Bone marrow (tissue), 2 donors: ENCODE data around the gene SUSD3.

Experiments used
- DNase-seq, 2 donors: peaks; one replicate each; lab custom pipeline; 2025; lab: John Stamatoyannopoulos, UW

Gene SUSD3

GRCh38 chr9:93077367-93077766 is 18.9 kb downstream of the SUSD3 start:
- DNase-seq, result no peak

GRCh38 chr9:93077811-93078210 is 19.3 kb downstream of the SUSD3 start:
- no peak for DNase-seq

DNA sequence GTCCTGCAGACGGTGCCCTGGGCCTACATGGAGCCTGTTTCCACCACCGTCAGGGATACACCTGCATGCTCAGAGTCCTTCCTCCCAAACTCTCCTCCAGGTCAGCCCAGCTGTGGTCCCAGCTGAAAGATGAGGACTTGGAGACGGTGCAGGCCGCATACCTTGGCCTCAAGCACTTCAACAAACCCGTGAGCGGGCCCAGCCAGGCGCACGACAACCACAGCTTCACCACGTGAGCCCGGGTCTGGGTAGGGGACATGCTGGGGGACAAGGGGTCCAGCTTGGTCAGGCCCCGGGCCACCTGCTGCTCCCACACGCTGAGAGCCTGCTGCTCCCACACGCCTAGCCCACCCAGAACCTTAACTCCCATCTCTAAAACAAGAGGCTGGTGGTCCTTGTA is 20.9 kb downstream of the SUSD3 start:
- DNase-seq, result no peak

- DNase-seq, result no peak
Observed at GRCh38 chr9:93080406-93080805, 21.9 kb downstream of the SUSD3 start.

GRCh38 chr9:93081081-93081529 is 22.6 kb downstream of the SUSD3 start:
- no peak for DNase-seq

DNA sequence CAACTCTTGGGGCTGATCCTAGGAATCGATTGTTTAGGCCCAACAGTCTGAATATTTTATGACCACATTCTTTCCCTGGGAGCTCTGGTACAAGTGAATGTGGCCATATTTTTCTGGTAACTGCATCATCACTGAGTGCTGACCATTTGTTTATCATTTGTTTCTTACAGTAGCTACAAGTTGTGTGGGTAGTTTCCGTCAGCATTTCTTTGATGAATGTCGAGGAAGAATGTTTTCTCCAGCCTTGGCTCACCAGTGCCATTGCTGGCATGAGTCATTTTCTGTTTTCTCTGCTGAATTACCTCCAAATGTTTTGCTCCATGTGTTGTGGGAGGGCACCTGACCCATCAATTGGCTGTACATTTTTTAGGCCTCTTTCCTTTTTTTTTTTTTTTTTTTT is 23.4 kb downstream of the SUSD3 start:
- no peak for DNase-seq

- DNase-seq, result no peak
Observed at GRCh38 chr9:93082841-93083411, 24.4 kb downstream of the SUSD3 start.

DNA sequence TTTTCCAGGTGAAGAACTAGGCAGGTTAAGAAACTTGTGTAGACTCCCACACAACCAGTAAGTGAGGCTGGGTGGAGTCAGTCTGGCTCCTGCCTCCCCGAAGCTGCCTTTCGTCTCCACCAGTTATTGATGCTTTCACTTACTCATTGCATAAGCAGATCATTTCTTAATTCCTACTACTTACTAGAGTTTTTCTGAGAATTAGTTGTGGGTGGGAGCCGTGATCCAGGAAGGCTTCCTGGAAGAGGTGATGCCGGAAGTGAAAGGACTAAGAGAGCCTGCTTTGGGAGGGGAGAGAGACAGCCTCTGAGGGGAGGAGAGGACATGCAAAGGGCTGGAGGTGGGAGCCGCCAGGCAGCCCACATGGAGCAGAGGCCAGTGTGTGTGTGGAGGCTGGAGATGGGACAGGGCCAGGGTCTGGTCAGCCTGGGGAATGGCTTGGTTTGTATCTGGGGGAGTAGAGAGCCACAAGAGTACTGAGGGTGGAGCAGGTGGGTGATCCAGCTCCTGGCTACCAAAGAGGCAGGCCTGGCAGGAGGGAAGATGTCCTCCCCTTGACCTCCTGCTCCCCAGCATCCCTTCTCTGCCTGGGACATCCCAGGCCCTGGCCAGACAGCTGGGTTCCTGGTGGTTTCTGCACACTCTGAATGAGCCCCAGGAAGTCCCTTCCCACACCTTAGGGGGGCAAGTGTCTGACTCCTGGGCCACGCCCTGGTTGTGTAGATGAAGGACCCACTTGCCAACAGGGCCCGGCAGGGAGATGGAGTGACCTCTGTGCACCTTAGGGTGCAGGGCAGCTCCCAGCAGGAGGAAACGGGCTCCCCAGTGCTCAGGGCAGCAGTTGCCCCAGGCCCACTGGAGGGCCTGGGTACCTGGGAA is 25.3 kb downstream of the SUSD3 start:
- no peak for DNase-seq

DNA sequence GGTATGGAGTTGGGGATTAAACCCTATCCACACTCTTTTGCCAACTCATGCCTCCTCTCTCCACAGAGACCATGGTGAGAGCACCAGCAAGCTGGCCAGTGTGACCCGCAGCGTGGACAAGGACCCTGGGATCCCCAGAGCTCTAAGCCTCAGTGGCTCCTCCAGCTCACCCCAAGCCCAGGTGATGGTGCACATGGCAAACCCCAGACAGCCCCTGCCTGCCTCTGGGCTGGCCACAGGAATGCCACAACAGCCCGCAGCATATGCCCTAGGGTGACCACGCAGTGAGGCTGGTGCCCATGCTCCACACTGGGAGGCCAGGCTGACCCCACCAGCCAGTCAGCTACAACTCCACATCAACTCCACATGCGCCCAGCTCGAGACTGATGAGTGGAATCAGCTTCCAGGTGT is 26.0 kb downstream of the SUSD3 start:
- no peak for DNase-seq

DNA sequence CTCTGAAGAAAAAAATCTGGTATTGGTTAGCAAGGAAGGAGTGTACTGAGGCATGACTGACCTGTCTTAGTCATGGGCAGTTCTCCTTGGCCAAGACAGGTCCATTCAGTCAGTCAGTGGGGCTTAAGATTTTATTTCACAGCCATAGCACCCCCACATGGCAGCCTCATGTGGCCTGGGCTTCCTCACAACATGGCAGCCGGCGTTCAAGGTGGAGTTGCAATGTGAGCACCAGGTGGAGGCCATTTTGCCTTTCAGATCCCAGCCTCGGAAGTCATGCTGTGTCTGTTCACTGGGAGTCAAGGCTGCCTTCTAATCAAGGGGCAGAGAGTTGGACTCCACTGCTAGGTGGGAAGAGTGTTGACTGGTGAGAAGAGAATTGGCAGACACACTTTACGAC is 27.2 kb downstream of the SUSD3 start:
- no peak for DNase-seq

- no peak for DNase-seq
Observed at GRCh38 chr9:93086447-93087224, 28.1 kb downstream of the SUSD3 start.

GRCh38 chr9:93087971-93088655 is 29.6 kb downstream of the SUSD3 start:
- no peak for DNase-seq

DNA sequence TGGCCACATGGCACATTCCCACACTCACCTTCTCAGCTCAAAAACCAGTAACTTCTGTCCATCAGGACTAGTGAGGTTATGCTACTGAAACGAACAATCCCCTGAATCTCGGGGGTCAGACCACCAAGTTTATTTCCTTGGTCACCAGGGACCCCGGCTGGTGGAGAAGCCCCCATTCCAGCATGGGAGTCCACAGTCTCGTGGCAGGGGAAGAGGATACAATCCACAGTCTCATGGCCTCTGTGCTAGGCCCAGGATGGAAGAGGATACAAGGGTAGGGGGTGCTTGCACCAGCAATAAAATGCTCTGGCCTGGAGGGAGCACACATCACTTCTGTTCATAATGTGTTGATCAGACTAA is 30.1 kb downstream of the SUSD3 start:
- DNase-seq, result no peak

DNA sequence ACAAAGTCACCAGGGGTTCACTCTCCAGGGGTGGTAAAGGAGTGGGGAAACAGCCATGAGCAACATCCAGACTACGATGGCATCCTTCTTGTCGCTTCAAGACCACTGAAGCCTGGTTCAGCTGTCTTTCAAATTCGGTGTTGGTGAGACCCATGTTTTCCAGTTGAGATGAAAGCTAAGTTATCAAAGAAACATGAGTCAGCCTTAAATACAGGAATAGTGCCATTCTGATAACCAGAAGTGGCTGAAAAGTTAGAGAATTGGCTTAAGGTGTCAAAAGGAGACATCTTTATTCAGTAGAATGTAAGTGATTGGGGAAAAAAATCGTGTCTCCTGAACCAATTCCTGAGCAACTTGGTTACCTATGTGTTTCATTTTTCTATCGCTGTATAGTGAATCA is 30.5 kb downstream of the SUSD3 start:
- no peak for DNase-seq

GRCh38 chr9:93089481-93089991 is 31.0 kb downstream of the SUSD3 start:
- DNase-seq, result no peak

DNA sequence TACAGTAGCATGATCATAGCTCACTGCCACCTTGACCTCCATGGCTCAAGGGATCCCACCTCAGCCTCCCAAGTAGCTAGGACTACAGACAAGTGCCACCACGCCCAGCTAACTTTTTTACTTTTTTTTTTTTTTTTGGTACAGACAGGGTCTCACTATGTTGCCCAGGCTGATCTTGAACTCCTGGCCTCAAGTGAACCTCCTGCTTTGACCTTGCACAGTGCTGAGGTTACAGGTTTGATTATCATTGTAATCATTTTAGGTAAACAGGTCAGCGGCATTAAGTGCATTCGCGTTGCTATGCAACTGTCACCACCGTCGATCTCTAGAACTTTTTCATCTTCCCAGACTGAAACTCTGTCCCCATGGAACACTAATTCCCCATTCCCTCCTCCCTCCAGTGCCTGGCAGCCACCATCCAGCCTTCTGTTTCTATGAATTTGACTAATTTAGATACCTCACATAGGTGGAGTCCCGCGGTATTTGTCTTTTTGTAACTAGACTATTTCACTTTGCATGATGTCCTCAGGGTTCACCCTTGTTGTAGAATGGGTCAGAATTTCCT is 31.7 kb downstream of the SUSD3 start:
- DNase-seq, result no peak

DNA sequence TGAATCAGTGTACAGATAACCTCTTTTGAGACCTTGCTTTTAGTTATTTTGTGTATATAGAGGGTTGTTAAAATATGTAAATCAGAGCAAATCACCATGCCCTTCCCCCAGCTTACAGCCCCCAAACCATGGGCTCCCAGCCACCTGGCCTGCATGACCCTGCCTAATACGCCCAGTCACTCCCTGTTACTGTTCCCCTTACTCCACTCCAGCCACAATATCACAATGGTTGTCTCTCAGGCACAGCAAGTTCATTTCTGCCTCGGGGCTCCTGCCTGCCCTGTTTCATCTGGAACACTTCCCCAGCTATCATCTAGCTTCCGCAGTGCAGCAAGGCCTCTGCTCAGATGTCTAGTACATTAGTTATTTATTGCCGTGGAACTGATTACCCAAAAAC is 32.6 kb downstream of the SUSD3 start:
- no peak for DNase-seq

GRCh38 chr9:93091453-93092081 is 33.1 kb downstream of the SUSD3 start:
- peak; percentile 53 to 55 for DNase-seq

GRCh38 chr9:93092251-93092991 is 33.9 kb downstream of the SUSD3 start:
- DNase-seq, result no peak

- no peak for DNase-seq
Observed at GRCh38 chr9:93093127-93093876, 34.8 kb downstream of the SUSD3 start.
